GM19438 (cell line): ENCODE results near the gene UGT1A4.

Experiments
- ATAC-seq: cut with Tn5 transposase; IDR thresholded peaks from one replicate; pipeline ENCODE4 v1.9.1; 2021; ENCODE audit warnings: low read depth; ENCODE audit not compliant: unreplicated experiment

The UGT1A4 gene

DNA sequence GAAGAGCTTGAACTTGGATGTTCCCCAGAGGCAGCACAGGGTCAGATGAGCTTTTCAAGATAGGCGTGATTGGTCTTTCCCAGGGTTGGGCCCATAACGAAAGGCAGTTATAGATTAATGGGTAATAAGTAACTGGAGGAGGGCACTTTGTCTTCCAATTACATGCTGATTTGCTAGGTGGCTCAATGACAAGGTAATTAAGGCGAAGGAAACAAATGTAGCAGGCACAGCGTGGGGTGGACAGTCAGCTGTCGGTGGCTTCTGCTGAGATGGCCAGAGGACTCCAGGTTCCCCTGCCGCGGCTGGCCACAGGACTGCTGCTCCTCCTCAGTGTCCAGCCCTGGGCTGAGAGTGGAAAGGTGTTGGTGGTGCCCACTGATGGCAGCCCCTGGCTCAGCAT, at the start of gene UGT1A4:
Gene UGT1A4, plus strand, starts transcription at position 185 of the 400 bp plus-strand sequence. Its CDS starts 85 bp downstream, at position 270.
- ATAC-seq: no peak

DNA sequence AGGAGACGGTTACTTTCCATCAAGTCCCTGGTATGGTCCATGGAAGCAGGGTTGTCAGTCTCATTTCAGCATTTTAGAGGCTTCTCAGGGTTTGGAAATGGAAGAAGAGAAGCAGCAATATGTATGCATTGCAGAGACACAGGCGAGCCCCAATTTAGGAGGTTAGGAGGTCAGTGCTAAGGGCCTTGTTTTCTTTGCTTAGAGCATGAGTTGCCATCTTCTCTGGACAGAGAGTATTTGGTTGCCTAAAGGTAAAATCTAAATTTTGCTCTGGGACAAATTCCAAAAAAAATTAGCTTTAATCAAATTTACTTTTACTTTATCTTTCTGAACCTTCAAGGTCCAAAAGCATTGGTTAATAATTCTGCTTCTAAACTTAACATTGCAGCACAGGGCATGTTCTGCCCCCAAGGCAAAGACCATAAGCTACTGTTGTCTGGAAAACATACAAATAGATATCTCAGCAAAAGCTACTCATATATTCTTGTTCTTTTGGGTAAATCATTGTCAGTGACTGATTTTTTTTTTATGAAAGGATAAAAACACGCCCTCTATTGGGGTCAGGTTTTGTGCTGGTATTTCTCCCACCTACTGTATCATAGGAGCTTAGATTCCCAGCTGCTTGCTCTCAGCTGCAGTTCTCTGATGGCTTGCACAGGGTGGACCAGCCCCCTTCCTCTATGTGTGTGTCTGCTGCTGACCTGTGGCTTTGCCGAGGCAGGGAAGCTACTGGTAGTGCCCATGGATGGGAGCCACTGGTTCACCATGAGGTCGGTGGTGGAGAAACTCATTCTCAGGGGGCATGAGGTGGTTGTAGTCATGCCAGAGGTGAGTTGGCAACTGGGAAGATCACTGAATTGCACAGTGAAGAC, 47.0 kb upstream of the UGT1A4 start, which contains the start of gene UGT1A9:
Gene UGT1A9, plus strand, starts transcription at position 609 of the 872 bp plus-strand sequence. Its CDS starts 37 bp downstream, at position 646.
- no peak for ATAC-seq

DNA sequence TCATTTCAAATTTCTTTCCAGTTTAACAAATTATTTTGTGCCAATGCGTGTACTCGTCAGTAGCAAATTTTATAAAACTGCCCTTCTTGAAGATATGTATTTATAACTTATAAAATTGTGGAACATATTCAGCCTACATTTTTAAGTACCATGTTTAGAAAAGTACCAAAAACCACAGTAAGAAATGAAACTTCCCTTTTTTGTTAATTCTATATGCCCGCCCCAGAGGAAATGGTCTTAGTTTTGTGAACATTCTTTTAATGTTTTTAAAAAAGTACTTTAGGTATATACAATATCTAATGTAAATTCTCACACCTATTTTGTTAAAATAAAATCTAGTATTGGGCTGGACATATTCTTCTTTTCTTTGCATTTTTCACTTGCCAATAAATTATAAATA, 45.6 kb upstream of the UGT1A4 start:
- ATAC-seq: no peak

DNA sequence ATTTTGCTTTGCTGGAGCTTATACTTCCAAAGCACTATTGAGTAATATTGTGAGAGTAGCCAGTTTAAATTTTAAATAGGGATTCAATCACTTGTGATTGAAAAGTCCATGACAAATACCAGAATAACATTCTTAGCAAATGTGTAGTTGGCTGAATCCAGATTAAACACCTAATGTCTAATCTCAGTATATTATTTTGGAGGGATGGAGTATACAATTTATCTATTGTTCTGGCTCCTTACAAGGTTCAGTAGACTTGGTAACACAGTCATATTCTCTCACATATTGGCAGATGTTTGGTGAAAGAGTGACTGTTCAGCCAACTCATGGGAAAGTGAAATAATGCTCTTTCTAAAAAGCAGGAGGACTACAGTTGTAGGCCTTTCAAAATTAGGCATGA, 44.6 kb upstream of the UGT1A4 start:
- no peak for ATAC-seq

DNA sequence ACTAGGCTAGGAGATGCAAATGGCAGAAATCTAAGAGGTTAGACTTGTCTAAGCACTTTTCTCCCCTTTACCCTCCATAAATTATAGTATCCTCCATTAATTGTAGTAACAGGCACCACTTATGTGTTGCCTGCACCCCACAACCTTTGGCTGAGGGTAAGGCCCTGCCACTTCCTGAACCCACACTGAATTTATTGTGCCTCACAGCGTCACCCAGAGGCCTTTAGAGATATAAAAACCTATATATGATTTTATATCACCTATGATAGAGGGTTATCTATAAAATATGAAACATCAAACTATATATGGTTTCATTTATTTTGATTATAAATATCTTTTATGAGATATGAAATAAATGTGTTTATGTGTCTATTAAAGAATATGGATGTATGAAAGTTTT, 44.2 kb upstream of the UGT1A4 start:
- ATAC-seq: no peak

DNA sequence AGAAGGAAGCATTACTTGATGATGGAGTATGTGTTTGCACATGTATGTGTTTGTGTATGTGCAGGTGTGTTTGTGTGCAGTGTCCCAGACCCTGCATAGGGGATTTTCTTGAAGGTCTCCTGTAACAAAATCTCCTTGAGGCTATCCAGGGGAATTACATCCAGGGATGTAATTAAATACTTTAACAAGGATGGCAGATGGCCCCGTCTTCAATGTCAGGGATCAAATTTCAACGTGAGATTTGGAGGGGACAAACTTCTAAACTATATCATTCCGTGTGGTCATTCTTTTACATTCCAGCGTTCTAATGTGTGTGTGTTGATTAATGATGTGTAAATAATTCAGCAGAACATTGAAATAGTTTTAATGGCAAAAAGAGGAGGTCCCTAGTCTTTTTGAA, 43.5 kb upstream of the UGT1A4 start:
- no peak for ATAC-seq

DNA sequence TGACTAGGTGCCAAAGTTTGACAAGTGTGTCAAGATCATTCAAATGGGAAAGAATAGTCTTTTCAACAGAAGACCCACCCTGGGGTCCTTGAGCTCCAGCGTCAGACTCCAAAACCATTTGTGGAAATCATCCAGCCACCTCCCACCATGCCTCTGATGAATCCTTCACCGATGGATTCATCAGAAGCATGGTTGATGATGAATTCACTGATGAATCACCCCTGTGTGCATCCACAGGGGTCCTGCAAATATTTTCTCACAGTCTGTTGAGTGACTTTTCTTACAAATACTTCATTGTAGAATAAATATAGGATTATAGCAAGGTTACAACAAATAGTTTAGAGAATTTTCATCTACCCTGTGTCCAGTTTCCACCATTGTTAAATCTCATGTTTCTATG, 42.5 kb upstream of the UGT1A4 start:
- no peak for ATAC-seq

DNA sequence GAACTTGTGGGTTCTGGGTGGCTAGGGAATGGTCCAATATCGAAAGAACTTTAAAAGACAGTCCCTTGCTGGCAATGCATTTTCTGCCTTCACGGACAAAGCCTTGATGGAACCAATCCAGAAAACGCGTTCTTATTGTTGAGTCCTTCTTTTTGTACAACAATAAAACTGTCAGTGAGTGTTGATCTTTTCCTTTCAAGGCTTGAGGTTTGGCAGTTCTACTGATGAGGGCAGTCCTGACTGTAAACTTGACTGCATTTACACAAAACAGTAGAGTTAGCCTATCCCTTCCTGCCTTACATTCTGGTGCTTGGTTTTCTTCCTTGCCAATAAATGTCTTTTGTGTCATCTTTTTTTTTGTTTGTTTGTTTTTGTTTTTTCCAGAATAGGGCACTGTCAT, 39.3 kb upstream of the UGT1A4 start:
- ATAC-seq: no peak

DNA sequence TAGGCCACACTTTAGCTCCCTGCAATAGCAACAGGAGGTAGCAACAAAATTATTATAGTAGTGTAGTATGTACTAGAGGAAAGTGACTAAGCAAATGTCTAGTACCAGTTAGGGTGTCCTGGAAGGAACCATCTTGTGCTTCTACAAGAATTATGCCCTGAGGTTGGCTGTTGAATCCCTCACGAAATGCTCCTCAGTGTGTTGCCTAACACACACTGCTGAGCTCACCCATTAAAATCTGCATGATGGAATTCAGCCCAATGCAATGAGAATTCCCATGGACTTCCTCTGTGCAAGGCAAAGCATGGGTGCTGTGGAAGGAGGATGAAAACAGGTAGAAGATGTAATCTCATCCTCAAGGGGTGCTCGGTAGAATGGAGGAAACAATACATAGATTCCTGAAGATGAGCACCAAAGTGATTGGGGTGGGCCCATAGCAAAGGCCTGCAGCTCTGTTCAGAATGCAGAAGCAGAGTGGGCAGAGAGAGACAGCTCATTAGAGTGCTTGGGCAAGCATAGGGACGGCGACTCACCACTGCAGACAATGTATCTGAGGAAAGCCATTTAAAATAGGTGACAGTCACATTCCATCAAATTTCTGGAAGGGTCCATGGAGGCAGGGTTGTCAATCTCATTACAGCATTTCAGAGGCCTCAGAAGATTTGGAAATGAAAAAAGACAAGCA, 38.0 kb upstream of the UGT1A4 start:
- ATAC-seq: no peak

DNA sequence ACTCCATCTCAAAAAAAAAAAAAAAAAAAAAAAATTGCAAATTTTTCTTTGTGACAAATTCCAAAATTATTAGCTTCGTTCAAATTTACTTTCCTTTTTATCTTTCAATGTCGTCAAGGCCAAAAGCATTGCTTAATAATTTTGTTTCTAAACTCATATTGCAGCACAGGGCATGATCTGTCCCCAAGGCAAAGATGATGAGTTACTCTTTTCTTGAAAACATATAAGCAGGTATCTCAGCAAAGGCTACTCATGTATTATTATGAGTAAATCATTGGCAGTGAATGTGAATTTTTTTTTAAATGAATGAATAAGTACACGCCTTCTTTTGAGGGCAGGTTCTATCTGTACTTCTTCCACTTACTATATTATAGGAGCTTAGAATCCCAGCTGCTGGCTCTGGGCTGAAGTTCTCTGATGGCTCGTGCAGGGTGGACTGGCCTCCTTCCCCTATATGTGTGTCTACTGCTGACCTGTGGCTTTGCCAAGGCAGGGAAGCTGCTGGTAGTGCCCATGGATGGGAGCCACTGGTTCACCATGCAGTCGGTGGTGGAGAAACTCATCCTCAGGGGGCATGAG, 36.9 kb upstream of the UGT1A4 start, which contains the start of gene UGT1A7:
Gene UGT1A7, plus strand, starts transcription at position 381 of the 579 bp plus-strand sequence. Its CDS starts 37 bp downstream, at position 418.
- no peak for ATAC-seq

DNA sequence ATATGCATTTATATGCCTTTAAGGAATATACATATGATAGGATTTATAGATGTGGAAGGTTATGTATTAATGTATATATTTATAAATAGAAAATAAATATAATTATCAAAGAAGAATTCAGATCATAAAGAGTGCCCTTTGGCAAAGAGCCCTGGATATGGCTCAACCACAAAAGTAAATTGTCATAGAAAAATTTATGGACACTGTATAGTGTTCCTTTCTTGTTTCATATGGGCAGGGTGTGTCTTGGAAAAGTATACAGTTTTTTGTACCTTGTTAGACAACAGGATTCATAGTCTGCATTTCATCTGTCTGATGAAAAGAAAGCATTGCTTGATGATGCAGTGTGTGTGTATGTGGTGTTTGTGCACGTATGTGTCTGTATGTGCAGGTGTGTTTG, 33.9 kb upstream of the UGT1A4 start:
- no peak for ATAC-seq

DNA sequence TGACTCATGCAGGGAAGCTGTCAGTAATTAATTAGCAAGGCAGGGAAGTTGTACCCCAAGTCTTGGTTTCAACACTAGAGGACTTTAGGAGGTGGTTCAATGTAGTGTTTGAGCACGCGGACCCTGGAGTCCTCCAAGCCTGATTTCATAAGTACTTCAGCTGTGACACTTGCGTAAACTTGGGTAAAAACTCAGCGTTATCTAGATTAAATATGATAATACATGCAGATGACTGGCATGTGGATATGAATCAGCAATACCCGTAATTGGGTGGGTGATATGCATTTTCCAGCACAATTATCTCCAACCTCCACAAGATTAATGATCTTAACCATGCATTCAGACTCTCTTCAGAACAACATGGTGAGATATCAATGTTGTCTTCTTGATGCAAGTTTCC, 31.6 kb upstream of the UGT1A4 start:
- no peak for ATAC-seq

DNA sequence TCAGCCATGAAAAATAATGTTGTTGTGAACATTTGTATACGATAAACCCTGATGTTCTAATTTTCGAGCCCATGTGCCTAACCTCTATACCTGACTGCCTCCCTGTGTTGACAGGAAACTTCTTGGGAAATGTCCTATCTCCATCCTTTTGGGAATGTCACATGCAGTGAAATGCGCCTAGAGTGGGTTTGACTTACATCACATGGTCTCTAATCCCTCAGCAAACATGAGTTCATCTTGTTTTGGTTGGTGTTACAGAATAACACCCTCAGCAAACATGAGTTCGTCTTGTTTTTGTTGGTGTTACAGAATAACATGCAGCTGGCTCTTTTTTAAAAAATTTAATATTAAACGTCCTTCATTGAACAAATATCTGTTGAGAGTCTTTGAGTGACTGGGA, 30.2 kb upstream of the UGT1A4 start:
- no peak for ATAC-seq

DNA sequence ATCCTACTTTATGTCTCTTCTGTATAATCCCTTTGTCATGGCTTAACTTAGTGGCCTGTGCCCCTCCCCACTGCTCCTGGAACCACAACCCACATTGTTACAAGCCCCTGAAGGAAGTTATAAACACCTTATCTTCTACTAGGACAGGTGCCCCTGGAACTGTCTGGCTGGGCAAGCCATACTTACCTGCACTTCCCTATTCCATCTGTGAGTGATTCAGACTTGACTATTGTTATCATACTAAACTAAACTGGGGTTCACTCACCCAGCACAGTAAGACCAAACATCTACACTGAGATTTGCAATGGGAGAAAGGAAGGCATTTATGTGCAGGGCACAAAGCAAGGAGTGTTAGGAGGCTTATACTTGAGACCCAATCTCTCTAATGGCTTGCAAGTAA, 29.5 kb upstream of the UGT1A4 start:
- ATAC-seq: no peak

DNA sequence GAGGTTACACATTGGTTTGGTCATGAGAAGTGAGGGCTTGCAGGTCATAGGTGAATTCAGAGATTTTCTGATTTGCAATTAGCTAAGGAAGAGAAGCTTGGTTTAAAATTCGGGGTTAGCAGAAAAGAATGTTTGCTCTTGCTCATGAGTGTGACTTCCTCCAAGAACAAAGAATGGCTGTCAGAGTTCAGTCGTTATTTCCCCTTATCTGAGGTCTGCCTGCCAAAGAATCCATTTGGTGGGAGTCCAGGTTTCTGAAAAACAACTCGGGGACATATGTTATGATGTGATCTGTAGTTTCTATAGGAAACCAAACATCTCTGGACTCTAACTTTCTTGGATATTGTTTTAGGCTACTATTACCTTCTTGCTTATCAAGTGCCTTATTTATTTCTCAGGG, 29.0 kb upstream of the UGT1A4 start:
- ATAC-seq: no peak

DNA sequence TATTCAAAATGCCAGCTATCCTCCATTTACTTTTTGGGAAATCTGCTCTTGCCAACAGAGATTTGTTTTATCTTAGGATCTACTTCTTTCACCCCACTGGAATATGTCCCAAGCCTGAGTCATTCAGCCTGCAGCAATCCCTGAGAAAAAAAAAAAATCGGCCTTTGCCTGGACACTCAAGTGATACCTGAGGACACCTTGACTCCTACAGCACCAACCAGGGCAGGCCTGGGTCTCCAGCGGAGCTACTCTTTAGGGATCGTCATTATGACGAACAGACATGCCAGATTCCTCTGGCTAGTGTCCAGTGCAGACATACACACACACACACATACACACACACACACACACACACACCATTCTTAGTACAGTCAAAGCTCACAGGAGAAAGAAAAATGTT, 28.1 kb upstream of the UGT1A4 start:
- no peak for ATAC-seq

DNA sequence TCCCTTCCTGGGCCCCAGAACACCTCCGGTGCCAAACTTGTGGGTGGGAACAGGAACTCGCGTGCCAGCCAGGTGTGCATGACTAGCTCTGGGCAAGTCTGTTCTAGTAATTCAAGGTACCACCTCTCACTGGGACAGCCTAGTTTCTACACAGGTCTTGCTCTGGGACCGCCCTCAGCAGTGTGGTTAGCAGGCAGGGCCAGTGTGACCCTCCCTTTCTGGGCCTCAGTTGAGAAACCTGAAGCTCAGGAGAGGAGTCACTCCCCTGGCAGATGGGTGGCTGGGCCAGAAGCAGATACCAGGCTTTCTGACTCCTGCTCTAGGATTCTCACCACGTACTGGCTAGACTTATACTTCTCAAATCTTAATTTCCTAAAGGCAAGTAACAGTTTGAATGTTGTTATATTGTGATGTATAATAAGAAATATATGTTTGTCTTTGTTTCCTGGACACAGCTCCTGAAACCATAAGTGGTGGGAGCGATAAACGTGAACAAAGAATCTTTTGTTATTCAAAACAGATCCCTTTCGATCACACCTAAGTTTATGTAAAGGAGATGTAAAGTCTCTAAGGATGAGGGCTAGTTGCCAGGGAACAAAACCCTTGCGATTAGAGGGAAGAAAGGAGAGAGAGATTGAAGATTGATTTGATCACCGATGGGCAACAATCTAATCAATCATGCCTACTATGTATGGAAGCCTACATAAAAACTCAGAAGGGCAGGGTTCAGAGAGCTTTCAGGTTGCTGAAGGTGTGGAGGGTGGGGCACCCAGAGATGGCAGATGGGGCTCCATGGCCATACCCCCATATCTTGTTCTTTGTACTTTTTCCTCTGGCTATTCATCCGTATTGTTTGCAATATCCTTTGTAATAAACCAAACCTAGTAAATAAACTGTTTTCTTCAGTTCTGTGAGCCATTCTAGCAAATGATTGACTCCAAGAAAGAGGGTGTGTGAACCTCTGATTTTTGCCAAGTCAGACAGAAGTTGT, 26.8 kb upstream of the UGT1A4 start:
- ATAC-seq: no peak

DNA sequence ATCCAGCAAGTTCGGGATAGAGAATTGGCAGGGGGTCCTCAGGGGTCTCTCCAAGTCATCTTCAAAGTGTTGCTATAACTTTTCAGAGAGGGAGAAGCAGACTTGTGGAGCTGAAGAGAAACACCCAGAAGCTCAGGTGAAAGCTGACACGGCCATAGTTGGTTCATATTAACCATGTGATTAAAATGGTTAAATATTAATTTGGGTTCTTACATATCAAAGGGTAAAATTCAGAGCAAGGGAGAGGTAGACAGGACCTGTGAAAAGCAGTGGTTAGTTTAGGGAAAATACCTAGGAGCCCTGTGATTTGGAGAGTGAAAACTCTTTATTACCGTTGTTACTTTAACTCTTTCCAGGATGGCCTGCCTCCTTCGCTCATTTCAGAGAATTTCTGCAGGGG, 25.9 kb upstream of the UGT1A4 start, which contains the start of gene UGT1A6:
Gene UGT1A6, plus strand, starts transcription at position 243 of the 400 bp plus-strand sequence. Its CDS starts 115 bp downstream, at position 358.
- no peak for ATAC-seq

DNA sequence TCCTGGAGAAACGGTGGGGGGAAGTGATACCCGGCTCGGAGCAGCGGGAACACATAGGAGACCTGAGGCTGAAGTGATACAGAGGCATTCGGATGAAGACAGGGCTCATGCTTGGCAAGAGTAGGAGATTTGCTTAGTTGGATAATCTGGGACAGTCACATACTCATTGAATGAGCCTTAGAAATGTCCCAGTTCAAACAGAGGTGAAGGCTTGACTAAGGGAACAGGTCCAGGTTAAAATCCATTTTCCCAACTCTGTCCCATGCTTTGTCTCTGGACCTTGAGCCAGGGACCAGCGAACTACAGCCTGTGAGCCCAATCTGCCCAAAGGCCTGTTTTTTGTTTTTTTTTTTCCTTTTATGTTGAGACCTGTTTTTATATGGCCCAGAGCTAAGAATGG, 24.6 kb upstream of the UGT1A4 start:
- ATAC-seq: no peak

DNA sequence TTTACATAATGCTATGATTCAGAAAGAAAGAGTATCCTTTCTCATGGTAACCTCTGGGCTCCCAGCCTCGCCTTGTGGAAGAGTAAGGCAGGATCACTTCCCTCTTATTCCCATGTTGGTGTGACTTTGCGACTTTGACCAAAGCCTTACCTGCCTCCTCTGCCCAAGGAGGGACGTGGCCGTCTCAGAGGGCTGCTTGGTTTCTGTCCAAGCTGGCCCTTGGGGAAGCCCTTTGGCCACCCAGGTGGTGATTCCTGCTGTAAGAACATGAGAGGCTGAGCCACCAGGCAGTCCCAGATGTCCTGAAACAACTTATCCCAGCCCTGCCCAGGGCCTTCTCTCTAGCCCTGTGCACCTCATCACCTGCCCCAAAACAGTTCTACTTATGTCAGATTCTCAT, 19.8 kb upstream of the UGT1A4 start:
- no peak for ATAC-seq
